ENCODE results near the gene ANKRD53.

DNA sequence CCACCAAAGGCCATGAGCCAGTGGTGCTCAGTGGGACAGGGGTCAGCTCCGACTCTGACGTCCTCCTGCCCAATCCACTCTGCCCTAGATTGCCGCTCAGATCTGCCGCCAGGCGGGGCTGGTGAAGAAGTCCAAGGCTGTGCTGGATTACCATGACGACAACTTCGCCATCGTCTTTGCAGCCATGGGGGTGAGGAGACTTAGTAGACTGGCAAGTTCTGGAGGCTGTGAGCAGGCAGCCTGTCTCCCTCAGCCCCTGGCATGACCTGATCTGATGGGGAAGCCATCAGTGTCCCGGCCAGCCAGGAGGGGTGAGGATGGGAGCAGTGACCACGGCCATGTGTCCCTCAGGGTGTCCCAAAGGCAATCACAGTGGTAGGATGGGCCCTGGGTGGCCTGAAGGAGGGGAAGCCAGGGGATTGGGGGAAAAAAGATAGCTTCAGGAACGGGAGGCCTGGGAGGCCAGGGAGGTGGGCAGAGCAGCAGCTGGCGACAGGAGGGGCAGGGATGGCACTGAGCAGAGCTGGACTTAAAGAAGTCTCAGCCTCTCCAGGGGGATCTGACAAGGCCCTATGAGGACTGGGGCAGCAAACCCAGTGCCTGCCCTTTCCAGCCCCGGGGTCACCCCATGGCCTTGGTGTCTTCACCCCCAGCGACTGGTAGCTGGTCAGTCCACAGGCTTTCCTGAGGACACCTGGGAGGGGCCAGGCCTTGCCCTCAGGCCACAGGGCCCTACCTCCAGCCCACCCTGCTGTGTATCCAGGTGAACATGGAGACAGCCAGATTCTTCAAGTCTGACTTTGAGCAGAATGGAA is 17.4 kb upstream of the ANKRD53 start:
- TF ChIP-seq CTCF (IDR thresholded peaks at IDR 0.05) = no peak
- TF ChIP-seq ZFX (IDR thresholded peaks at IDR 0.05; ENCODE audit: borderline replicate concordance) = no peak
